SK-N-SH (cell line): ENCODE results near the gene SLPI. TPM values are rescaled to one million over a fixed set of nuclear protein-coding genes. Genes with fewer than 3 reads are reported as not detected.

Experiments used
- CTCF ChIA-PET: fragments of 300-600, 350-600 bp; formaldehyde crosslinking; extraction: SDS; loops from one replicate; lab custom pipeline; 2021; lab: Yijun Ruan, JAX
- POLR2A ChIA-PET: fragments of 350-600 bp; sonication (Branson Sonifier 250); formaldehyde crosslinking; extraction: SDS; loops from one replicate; lab custom pipeline; 2020; ENCODE audit warnings: antibody characterized with exemption, inconsistent platforms; lab: Yijun Ruan, JAX
- DNase-seq: peaks from one replicate; pipeline ENCODE4 v3.0.0; 2012
- H2AFZ ChIP-seq: fragments of 200-600 bp; sonication (generic); 2 replicates; pipeline ENCODE4 v1.8.1; 2016; ENCODE audit warnings: antibody characterized with exemption, mild to moderate bottlenecking, low read depth
- H3F3A ChIP-seq: fragments of 200-600 bp; sonication (generic); replicated peaks from 2 replicates; pipeline ENCODE3; 2016; ENCODE audit warnings: antibody characterized with exemption, mild to moderate bottlenecking; ENCODE audit not compliant: insufficient read depth
- H3K27ac ChIP-seq, 2 experiments: fragments of 200-500 bp in 1 of 2; fragments of 200-600 bp in 1 of 2; sonication (Bioruptor generic) in 1 of 2; sonication (generic), shearing (Covaris generic) in 1 of 2; 2 replicates each; pipeline versions ENCODE4 v1.5.1 to v1.6.1; 2014 to 2016; ENCODE audit warnings: low read depth in 2 of 2, inconsistent platforms in 1 of 2, low read length in 1 of 2, mild to moderate bottlenecking in 1 of 2, mixed read lengths in 1 of 2
- H3K27me3 ChIP-seq: fragments of 200-600 bp; sonication (generic), shearing (Covaris generic); 2 replicates; pipeline ENCODE4 v1.6.1; 2016; ENCODE audit warnings: mixed run types; ENCODE audit not compliant: insufficient read depth
- H3K36me3 ChIP-seq, 2 experiments: fragments of 200-500 bp in 1 of 2; fragments of 200-600 bp in 1 of 2; sonication (Bioruptor generic) in 1 of 2; sonication (generic) in 1 of 2; replicated peaks in 1 of 2; 2 replicates each; pipeline versions ENCODE3 to v1.5.1; 2014 to 2016; ENCODE audit warnings: low read length in 1 of 2, mild to moderate bottlenecking in 1 of 2; ENCODE audit not compliant: insufficient read depth in 2 of 2, control insufficient read depth in 1 of 2
- H3K4me1 ChIP-seq, 2 experiments: fragments of 200-500 bp in 1 of 2; fragments of 200-600 bp in 1 of 2; sonication (Bioruptor generic) in 1 of 2; sonication (generic), shearing (Covaris generic) in 1 of 2; 2 replicates each; pipeline versions ENCODE4 v1.5.1 to v1.6.1; 2014 to 2016; ENCODE audit warnings: low read depth in 1 of 2, low read length in 1 of 2, mixed run types in 1 of 2; ENCODE audit not compliant: insufficient read depth in 2 of 2, control insufficient read depth in 1 of 2
- H3K4me2 ChIP-seq: fragments of 200-600 bp; sonication (generic), shearing (Covaris generic); 2 replicates; pipeline ENCODE4 v1.6.1; 2017; ENCODE audit warnings: mixed run types
- H3K4me3 ChIP-seq, 2 experiments: fragments of 200-500 bp in 1 of 2; fragments of 200-600 bp in 1 of 2; sonication (Bioruptor generic) in 1 of 2; sonication (generic), shearing (Covaris generic) in 1 of 2; 2 replicates each; pipeline versions ENCODE4 v1.5.1 to v1.8.1; 2014 to 2016; ENCODE audit warnings: low read depth in 2 of 2, inconsistent platforms in 1 of 2, low read length in 1 of 2, mild to moderate bottlenecking in 1 of 2, mixed read lengths in 1 of 2, moderate library complexity in 1 of 2
- H3K79me2 ChIP-seq: fragments of 200-600 bp; sonication (generic); 2 replicates; pipeline ENCODE4 v1.8.1; 2017; ENCODE audit warnings: mild to moderate bottlenecking; ENCODE audit not compliant: insufficient read depth
- H3K9ac ChIP-seq: fragments of 200-600 bp; sonication (generic); 2 replicates; pipeline ENCODE4 v1.6.1; 2017; ENCODE audit warnings: mixed run types
- H3K9me2 ChIP-seq: fragments of 200-600 bp; sonication (generic); 2 replicates; pipeline ENCODE4 v1.6.1; 2017; ENCODE audit warnings: mixed run types
- H3K9me3 ChIP-seq: fragments of 200-600 bp; sonication (generic); 2 replicates; pipeline ENCODE4 v1.6.1; 2017; ENCODE audit warnings: mixed run types, mild to moderate bottlenecking, moderate library complexity
- H4K20me1 ChIP-seq: fragments of 200-600 bp; sonication (generic); 2 replicates; pipeline ENCODE4 v1.6.1; 2017; ENCODE audit warnings: mild to moderate bottlenecking, mixed run types; ENCODE audit not compliant: insufficient read depth
- FOSL2 ChIP-seq: IDR thresholded peaks from 2 replicates; pipeline ENCODE4 v1.4.0; 2012; ENCODE audit warnings: low read depth, mild to moderate bottlenecking, moderate library complexity, borderline replicate concordance
- FOXJ3 ChIP-seq: sonication (generic); formaldehyde crosslinking; IDR thresholded peaks from 2 replicates; pipeline ENCODE4 v1.5.1; 2020; ENCODE audit warnings: mild to moderate bottlenecking, missing genetic modification reagents
- FOXM1 ChIP-seq: IDR thresholded peaks from 2 replicates; pipeline ENCODE4 v1.4.0; 2012; ENCODE audit warnings: low read depth, mild to moderate bottlenecking
- GABPA ChIP-seq: IDR thresholded peaks from 2 replicates; pipeline ENCODE4 v1.4.0; 2012; ENCODE audit warnings: low read depth, mild to moderate bottlenecking
- JUND ChIP-seq: IDR thresholded peaks from 2 replicates; pipeline ENCODE4 v1.4.0; 2012
- MEF2A ChIP-seq: IDR thresholded peaks from 2 replicates; pipeline ENCODE4 v1.4.0; 2012; ENCODE audit warnings: low read depth, borderline replicate concordance
- MXI1 ChIP-seq: IDR thresholded peaks from 2 replicates; pipeline ENCODE4 v1.6.1; 2012; ENCODE audit warnings: mild to moderate bottlenecking, low read depth, low read length, improper control_type of control experiment
- NRF1 ChIP-seq: IDR thresholded peaks from 2 replicates; pipeline ENCODE4 v1.6.1; 2012; ENCODE audit warnings: low read depth, mild to moderate bottlenecking, low read length
- PBX3 ChIP-seq: IDR thresholded peaks from 2 replicates; pipeline ENCODE4; 2012
- POLR2AphosphoS5 ChIP-seq: IDR thresholded peaks from 2 replicates; pipeline ENCODE4 v1.6.1; 2012; ENCODE audit warnings: low read depth, low read length
- RAD21 ChIP-seq: IDR thresholded peaks from 2 replicates; pipeline ENCODE4 v1.6.1; 2012; ENCODE audit warnings: mild to moderate bottlenecking, low read length
- REST ChIP-seq: IDR thresholded peaks from 2 replicates; pipeline ENCODE4 v1.6.1; 2012; ENCODE audit warnings: mild to moderate bottlenecking, low read depth, low read length, moderate library complexity
- RFX5 ChIP-seq: IDR thresholded peaks from 2 replicates; pipeline ENCODE4 v1.6.1; 2012; ENCODE audit warnings: mild to moderate bottlenecking, improper control_type of control experiment, low read length
- SMC3 ChIP-seq: IDR thresholded peaks from 2 replicates; pipeline ENCODE4 v1.6.1; 2012; ENCODE audit warnings: low read depth, low read length, improper control_type of control experiment
- TEAD4 ChIP-seq: IDR thresholded peaks from 2 replicates; pipeline ENCODE4 v1.4.0; 2012; ENCODE audit warnings: mild to moderate bottlenecking, borderline replicate concordance; ENCODE audit not compliant: insufficient read depth
- YY1 ChIP-seq: IDR thresholded peaks from 2 replicates; pipeline ENCODE4 v1.4.0; 2012; ENCODE audit warnings: low read depth, mild to moderate bottlenecking
- WGBS: methylation state at CpG from one replicate; pipeline ENCODE4 v1.1.6; 2017; ENCODE audit warnings: low lambda C conversion rate; 5-methylcytosine and 5-hydroxymethylcytosine counted together
- polyA plus RNA-seq, 3 experiments: library from polyadenylated mRNA; depleted of rRNA; stranded (reverse); fragments of >200 nt; gene quantifications; 2 replicates each; pipeline ENCODE4 v1.2.3, GENCODE V29; 2012
- TF ChIP-seq, protein P1 (sequence below): IDR thresholded peaks from 2 replicates; pipeline ENCODE4 v1.4.0; 2012; ENCODE audit warnings: low read depth, borderline replicate concordance
- TF ChIP-seq, protein P2 (sequence below): IDR thresholded peaks from 2 replicates; pipeline ENCODE4 v1.4.0; 2012; ENCODE audit warnings: low read depth, borderline replicate concordance
- TF ChIP-seq, protein P3 (sequence below): fragments of 150-350 bp; IDR thresholded peaks from 2 replicates; pipeline ENCODE4 v1.6.1; 2016; ENCODE audit warnings: mild to moderate bottlenecking, low read depth, low read length

Gene SLPI
- polyA plus RNA-seq, 1 of the 3 experiments (the other 2 are of a cell fraction): not detected

- WGBS: 11% methylated on average over 3 of the region's 3 CpGs
- POLR2A ChIA-PET: no interaction called here
- Histone ChIP-seq H3K4me3 (no peak overlapping the region), H3K36me3 (no peaks in the 10 kb centered on the region), H3K27me3 (peaks cover 17% of the 10 kb centered on the region; the same call in 1 of the 2 replicates), H3K4me2 (no peak overlapping the region), H3K27ac (no peak overlapping the region), H4K20me1 (no peaks in the 10 kb centered on the region), H3K9me2 (no peaks in the 10 kb centered on the region), H2AFZ (no peak overlapping the region), H3K4me1 (no peaks in the 10 kb centered on the region), H3K79me2 (no peaks in the 10 kb centered on the region), H3F3A (no peaks in the 10 kb centered on the region), H3K9ac (no peak overlapping the region), H3K9me3 (no peaks in the 10 kb centered on the region)
- DNase-seq: no peak
- CTCF ChIA-PET: interaction anchor here (5.4 kb wide), 1 partner anchor 17 kb away, joined by 48 read pairs; no protein-coding TSS in a partner anchor
- TF ChIP-seq NRF1 (no peak), FOXJ3 (CRISPR knock-in tag) (no peak), FOXM1 (no peak), POLR2AphosphoS5 (no peak), MXI1 (no peak), MEF2A (no peak), REST (no peak), JUND (no peak), PBX3 (no peak), RFX5 (no peak), FOSL2 (no peak), SMC3 (no peak), RAD21 (no peak), GABPA (no peak), TEAD4 (no peak), YY1 (no peak)
- TF ChIP-seq, protein P1, sequence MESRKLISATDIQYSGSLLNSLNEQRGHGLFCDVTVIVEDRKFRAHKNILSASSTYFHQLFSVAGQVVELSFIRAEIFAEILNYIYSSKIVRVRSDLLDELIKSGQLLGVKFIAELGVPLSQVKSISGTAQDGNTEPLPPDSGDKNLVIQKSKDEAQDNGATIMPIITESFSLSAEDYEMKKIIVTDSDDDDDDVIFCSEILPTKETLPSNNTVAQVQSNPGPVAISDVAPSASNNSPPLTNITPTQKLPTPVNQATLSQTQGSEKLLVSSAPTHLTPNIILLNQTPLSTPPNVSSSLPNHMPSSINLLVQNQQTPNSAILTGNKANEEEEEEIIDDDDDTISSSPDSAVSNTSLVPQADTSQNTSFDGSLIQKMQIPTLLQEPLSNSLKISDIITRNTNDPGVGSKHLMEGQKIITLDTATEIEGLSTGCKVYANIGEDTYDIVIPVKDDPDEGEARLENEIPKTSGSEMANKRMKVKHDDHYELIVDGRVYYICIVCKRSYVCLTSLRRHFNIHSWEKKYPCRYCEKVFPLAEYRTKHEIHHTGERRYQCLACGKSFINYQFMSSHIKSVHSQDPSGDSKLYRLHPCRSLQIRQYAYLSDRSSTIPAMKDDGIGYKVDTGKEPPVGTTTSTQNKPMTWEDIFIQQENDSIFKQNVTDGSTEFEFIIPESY: no peak
- TF ChIP-seq, protein P2, sequence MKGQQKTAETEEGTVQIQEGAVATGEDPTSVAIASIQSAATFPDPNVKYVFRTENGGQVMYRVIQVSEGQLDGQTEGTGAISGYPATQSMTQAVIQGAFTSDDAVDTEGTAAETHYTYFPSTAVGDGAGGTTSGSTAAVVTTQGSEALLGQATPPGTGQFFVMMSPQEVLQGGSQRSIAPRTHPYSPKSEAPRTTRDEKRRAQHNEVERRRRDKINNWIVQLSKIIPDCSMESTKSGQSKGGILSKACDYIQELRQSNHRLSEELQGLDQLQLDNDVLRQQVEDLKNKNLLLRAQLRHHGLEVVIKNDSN: no peak
- TF ChIP-seq, protein P3, sequence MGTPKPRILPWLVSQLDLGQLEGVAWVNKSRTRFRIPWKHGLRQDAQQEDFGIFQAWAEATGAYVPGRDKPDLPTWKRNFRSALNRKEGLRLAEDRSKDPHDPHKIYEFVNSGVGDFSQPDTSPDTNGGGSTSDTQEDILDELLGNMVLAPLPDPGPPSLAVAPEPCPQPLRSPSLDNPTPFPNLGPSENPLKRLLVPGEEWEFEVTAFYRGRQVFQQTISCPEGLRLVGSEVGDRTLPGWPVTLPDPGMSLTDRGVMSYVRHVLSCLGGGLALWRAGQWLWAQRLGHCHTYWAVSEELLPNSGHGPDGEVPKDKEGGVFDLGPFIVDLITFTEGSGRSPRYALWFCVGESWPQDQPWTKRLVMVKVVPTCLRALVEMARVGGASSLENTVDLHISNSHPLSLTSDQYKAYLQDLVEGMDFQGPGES: no peak
These were observed 21.0 kb upstream of the SLPI start for GRCh38 chr20:45275338-45275737.
